ENCODE results near the gene OR10V1. TPM values are rescaled to one million over a fixed set of nuclear protein-coding genes. Genes with fewer than 3 reads are reported as not detected.

The OR10V1 gene
- total RNA-seq, 1 experiment from 2014 or later: not detected

- no peak for TF ChIP-seq CTCF (conservative IDR thresholded peaks at IDR 0.05)
- no peak for TF ChIP-seq EZH2 (IDR thresholded peaks at IDR 0.05; ENCODE audit: low read depth)
- H3K9me2 ChIP-seq (ENCODE audit: insufficient read depth): no peaks in the 10 kb centered on the region
- no peaks in the 10 kb centered on the region for H3K27me3 ChIP-seq (ENCODE audit: insufficient read depth, low read depth)
- H3K27ac ChIP-seq: peak within 1 kb of the TSS; percentile 88
- no TSS peak for BruUV-seq (replicated peaks)
- peaks cover 11% of the 10 kb centered on the region for H4K20me1 ChIP-seq (ENCODE audit: insufficient read depth)
- intact Hi-C loops (cut with micrococcal nuclease; ENCODE audit: unreplicated experiment): loop anchor here (1.0 to 5.0 kb wide), 8 partner anchors 53 to 482 kb away; no protein-coding TSS in a partner anchor
- DNase-seq: peak; percentile 95 to 99
- peak within 1 kb of the TSS; percentile 94 for H2AFZ ChIP-seq
- peaks cover 21% of the 10 kb centered on the region; the same call in 1 of the 2 replicates for H3F3A ChIP-seq (ENCODE audit: insufficient read depth, low read depth)
- POLR2A ChIA-PET (ENCODE audit: unreplicated experiment): interaction anchor here (0.5 to 1.0 kb wide), 15 partner anchors 20 to 1919 kb away, joined by 3 to 29 read pairs (median 8); partner anchors contain the start of gene OSBP
- H3K4me2 ChIP-seq: peak within 1 kb of the TSS; percentile 84
- H3K9me3 ChIP-seq (ENCODE audit: insufficient read depth, low read depth): no peaks in the 10 kb centered on the region
- peak within 1 kb of the TSS; percentile 81 for H3K4me3 ChIP-seq
- H3K79me2 ChIP-seq (ENCODE audit: low read depth): peaks cover 40% of the 10 kb centered on the region
- peaks cover 19% of the 10 kb centered on the region for H3K36me3 ChIP-seq (ENCODE audit: low read depth)
- CTCF ChIA-PET: interaction anchor here (0.6 to 0.8 kb wide), 10 partner anchors 11 to 1887 kb away, joined by 3 to 12 read pairs (median 4); no protein-coding TSS in a partner anchor
- H3K4me1 ChIP-seq (replicated peaks; ENCODE audit: insufficient read depth): peaks cover 25% of the 10 kb centered on the region
These were observed 44.6 kb downstream of the OR10V1 start, which contains the start of gene PATL1 for GRCh38 chr11:59668950-59669610. Gene PATL1, minus strand, starts transcription at chr11:59669037. Its CDS starts 142 bp downstream, at chr11:59668895.

GRCh38 chr11:59668188-59668949, 45.3 kb downstream of the OR10V1 start:
- H3K9me2 ChIP-seq (ENCODE audit: insufficient read depth): no peaks in the 10 kb centered on the region
- H2AFZ ChIP-seq: peak overlapping the region; percentile 92
- H3K4me3 ChIP-seq: peak overlapping the region; percentile 81
- CTCF ChIA-PET: interaction anchor here (0.6 to 0.8 kb wide), 6 partner anchors 12 to 1886 kb away, joined by 3 to 12 read pairs (median 4); no protein-coding TSS in a partner anchor
- H3K4me1 ChIP-seq (replicated peaks; ENCODE audit: insufficient read depth): peaks cover 25% of the 10 kb centered on the region
- H3K9me3 ChIP-seq (ENCODE audit: insufficient read depth, low read depth): no peaks in the 10 kb centered on the region
- peaks cover 23% of the 10 kb centered on the region; the same call in 1 of the 2 replicates for H3F3A ChIP-seq (ENCODE audit: insufficient read depth, low read depth)
- H3K4me2 ChIP-seq: peak overlapping the region; percentile 84
- BruUV-seq (replicated peaks): no TSS peak
- no peak for TF ChIP-seq EZH2 (IDR thresholded peaks at IDR 0.05; ENCODE audit: low read depth)
- TF ChIP-seq CTCF (conservative IDR thresholded peaks at IDR 0.05): peak; percentile 27; the same call in 1 of the 2 replicates
- H3K27ac ChIP-seq: peak overlapping the region; percentile 36
- H3K36me3 ChIP-seq (ENCODE audit: low read depth): peaks cover 23% of the 10 kb centered on the region
- DNase-seq: peak; percentile 27 to 52
- intact Hi-C loops (cut with micrococcal nuclease; ENCODE audit: unreplicated experiment): loop anchor here (1.0 to 5.0 kb wide), 4 partner anchors 52 to 481 kb away; no protein-coding TSS in a partner anchor
- H3K27me3 ChIP-seq (ENCODE audit: insufficient read depth, low read depth): no peaks in the 10 kb centered on the region
- H4K20me1 ChIP-seq (ENCODE audit: insufficient read depth): peaks cover 15% of the 10 kb centered on the region
- POLR2A ChIA-PET (ENCODE audit: unreplicated experiment): interaction anchor here (0.6 to 1.0 kb wide), 8 partner anchors 52 to 1920 kb away, joined by 4 to 29 read pairs (median 6); partner anchors contain the start of gene OSBP
- peaks cover 47% of the 10 kb centered on the region for H3K79me2 ChIP-seq (ENCODE audit: low read depth)

GRCh38 chr11:59667812-59668187, 45.8 kb downstream of the OR10V1 start:
- Histone ChIP-seq H3K9me2 (ENCODE audit: insufficient read depth) (no peaks in the 10 kb centered on the region), H3K4me2 (peak overlapping the region; percentile 84), H3K27ac (no peak overlapping the region), H3K36me3 (ENCODE audit: low read depth) (peaks cover 28% of the 10 kb centered on the region), H3K4me3 (peak overlapping the region; percentile 81), H3K79me2 (ENCODE audit: low read depth) (peaks cover 53% of the 10 kb centered on the region), H3K9me3 (ENCODE audit: insufficient read depth, low read depth) (no peaks in the 10 kb centered on the region), H2AFZ (no peak overlapping the region), H3F3A (ENCODE audit: insufficient read depth, low read depth) (peaks cover 23% of the 10 kb centered on the region; the same call in 1 of the 2 replicates), H4K20me1 (ENCODE audit: insufficient read depth) (peaks cover 17% of the 10 kb centered on the region), H3K27me3 (ENCODE audit: insufficient read depth, low read depth) (no peaks in the 10 kb centered on the region), H3K4me1 (replicated peaks; ENCODE audit: insufficient read depth) (peaks cover 25% of the 10 kb centered on the region)
- TSS peak; percentile 46 for BruUV-seq (replicated peaks)
- POLR2A ChIA-PET (ENCODE audit: unreplicated experiment): interaction anchor here (0.7 kb wide), 1 partner anchor 541 kb away, joined by 7 read pairs; no protein-coding TSS in a partner anchor
- intact Hi-C loops (cut with micrococcal nuclease; ENCODE audit: unreplicated experiment): loop anchor here (1.0 to 5.0 kb wide), 4 partner anchors 51 to 480 kb away; no protein-coding TSS in a partner anchor
- CTCF ChIA-PET: no interaction called here
- no peak for DNase-seq
- TF ChIP-seq CTCF (conservative IDR thresholded peaks at IDR 0.05) (no peak), EZH2 (IDR thresholded peaks at IDR 0.05; ENCODE audit: low read depth) (no peak)
